Cerebellar nuclear complex (tissue), 1 donor: Measurements from ENCODE around the gene ABCB6.

Experiments used
- DNase-seq, 2 experiments: peaks; one replicate each; lab custom pipeline; 2025; lab: John Stamatoyannopoulos, UW

Gene ABCB6

DNA sequence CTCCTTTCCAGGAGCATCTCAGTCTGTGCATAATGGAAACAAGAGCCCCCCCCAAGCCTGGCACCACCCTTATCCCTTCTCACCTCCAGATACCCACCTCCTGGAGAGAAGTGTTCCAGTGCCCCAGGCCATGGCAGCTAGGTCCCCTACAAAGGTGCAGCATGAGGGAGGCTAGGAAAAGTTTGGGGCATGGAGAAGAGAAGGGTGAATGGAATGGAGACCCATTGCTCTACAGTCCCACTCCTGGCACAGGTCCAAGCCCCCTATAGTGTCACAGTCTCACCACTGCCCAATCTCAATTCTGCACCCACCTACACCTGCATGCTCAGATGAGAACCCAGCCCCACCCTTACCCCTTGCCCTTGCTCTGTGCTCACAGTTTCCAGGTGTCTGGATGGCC lies 49.8 kb downstream of the ABCB6 start:
- DNase-seq: no peak

DNA sequence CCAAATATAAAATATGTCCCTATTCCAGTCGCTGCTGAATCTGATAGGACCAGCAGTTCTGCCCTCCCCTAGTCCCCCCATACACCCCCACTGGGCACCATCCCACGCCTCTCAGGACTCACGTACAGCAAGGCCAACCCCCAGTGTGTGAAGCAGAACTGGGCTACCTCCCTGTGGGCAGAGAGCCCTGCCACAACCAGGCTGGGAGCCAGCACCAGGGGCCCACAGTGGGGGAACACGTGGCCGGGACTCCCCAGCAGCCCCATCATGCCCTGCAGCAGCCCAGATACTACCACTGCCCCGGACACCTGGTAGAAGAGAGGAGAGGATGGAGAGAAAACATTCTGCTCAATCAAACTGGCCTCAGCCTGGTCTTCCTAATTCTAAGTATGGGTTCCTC lies 50.2 kb downstream of the ABCB6 start:
- no peak for DNase-seq

GRCh38 chr2:219167997-219168396 lies 50.8 kb downstream of the ABCB6 start:
- DNase-seq: no peak

GRCh38 chr2:219165058-219165911 lies 53.5 kb downstream of the ABCB6 start:
- DNase-seq: no peak

DNA sequence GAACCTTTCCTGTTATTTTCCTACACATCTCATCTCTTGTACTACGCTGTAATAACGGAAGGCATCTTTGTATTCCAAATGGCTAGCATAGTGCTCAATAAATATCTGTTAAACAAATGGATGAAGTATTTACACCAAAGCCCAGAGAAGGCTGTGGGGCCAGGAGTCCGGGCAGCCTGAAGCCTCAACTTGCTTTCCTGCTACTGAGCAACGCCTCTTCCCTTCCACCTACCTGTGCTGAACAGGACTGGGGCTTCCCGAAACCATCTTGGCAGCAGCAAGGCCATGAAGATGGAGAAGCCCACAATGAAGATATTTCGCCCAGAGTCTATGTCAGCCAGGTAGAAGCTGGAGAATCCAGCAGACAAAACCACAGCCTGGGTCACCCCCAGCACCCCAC lies 55.6 kb downstream of the ABCB6 start:
- peak in 1 of 2 experiments; percentile 2 for DNase-seq

DNA sequence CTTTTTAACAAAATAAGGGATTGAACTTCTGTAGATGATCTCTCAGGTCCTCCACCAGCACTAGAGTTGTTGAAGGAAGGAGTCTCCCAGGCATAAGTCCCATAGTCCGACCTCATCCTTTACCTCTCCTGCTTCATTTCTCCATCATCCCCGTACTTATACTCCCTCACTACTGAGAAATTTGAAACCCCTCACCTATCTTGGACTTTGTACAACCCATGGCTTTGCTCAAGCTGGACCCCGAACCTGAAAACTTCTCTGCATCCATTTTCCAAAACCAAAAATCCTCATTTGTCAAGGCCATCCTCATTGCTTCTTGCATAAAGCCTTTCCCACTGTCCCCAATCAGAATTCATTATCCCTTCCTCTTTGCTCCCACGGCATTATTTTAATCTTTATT lies 57.7 kb downstream of the ABCB6 start:
- DNase-seq: no peak

- DNase-seq: peak; percentile 71 to 82
These were observed 58.4 kb downstream of the ABCB6 start, which contains the start of gene NHEJ1 for GRCh38 chr2:219160186-219161017. NHEJ1 (minus strand) TSS chr2:219160815; CDS start chr2:219158362, 2,453 bp downstream.
